ENCODE results near the gene ERF. TPM values are rescaled to one million over a fixed set of nuclear protein-coding genes. Genes with fewer than 3 reads are reported as not detected.
A peak's percentile ranks its signal among the peaks of the same experiment; 100 is the strongest.

The ERF gene
- total and polyA plus RNA-seq, 2 of the 4 experiments (the other 2 are of a cell fraction), result 5.2 to 32.4 TPM

DNA sequence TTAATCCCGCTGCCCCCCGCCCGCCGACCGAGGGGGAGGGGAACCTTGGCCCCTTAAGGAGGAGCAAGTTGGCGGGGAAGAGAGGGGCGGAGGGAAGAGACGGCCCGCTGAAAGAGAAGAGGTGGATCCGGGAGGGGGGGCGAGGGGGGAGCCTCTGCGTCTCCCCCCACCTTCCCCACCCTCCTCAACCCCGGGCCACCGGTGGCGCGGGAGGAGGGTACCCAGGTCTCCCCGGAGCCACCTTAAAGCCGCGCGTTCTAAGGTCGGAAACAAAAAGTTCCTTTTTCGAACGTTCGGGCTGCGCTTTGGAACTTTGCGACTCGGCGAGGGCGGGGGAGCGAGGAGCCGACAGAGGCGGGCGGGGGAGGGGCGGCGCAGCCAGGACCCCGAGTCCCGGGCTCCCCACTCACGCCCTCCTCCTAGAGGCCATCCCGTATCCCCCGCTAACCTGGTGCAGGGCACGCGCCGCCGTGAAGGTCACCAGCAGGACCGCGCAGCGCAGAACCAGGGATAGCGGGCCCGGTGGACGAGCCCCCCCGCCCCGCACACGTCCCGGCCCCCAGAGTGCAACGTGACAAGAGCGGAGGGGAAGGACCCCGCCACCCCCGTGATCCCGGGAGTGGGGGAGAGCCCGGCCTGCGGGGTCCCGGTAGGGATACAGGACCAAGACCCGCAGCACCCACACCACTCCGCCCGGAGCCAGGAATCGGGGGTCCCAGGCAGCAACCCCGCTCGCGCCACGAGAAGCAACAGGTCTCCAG, 659 bp downstream of the ERF start:
- Histone ChIP-seq H3K4me2 (ENCODE audit: low read depth, low read length) (peak overlapping the region; percentile 53), H3K4me1 (ENCODE audit: control insufficient read depth, insufficient read depth, low read length) (peaks cover 19% of the 10 kb centered on the region), H4K20me1 (ENCODE audit: insufficient read depth, low read length) (peaks cover 40% of the 10 kb centered on the region), H3K36me3 (ENCODE audit: control insufficient read depth, insufficient read depth, low read length) (peaks cover 8% of the 10 kb centered on the region), H3K27ac (ENCODE audit: insufficient read depth, low read length) (peak overlapping the region; percentile 100), H4K8ac (ENCODE audit: low read depth in 2 of 2, low read length in 2 of 2) (peak overlapping the region; percentile 59 to 75; a peak in 2 of 4 replicates), H3K79me1 (ENCODE audit: low read depth in 1 of 2, low read length in 2 of 2) (peaks cover 6 to 37% of the 10 kb centered on the region in 2 experiments), H2BK20ac (ENCODE audit: low read depth, low read length) (no peak overlapping the region), H3K23ac (ENCODE audit: low read depth, low read length) (peak overlapping the region; percentile 91), H3K27me3 (ENCODE audit: control insufficient read depth, insufficient read depth, low read length) (no peaks in the 10 kb centered on the region), H2BK5ac (ENCODE audit: low read depth, low read length, poor library complexity, severe bottlenecking) (peak overlapping the region; percentile 92), H4K5ac (ENCODE audit: low read depth, low read length) (peak overlapping the region; percentile 72), H2AFZ (replicated peaks; ENCODE audit: low read length, poor library complexity) (peak overlapping the region; percentile 74), H2AK5ac (ENCODE audit: low read depth, low read length) (peak overlapping the region; percentile 58), H3K14ac (replicated peaks; ENCODE audit: low read depth, low read length) (peak overlapping the region; percentile 81), H2BK120ac (ENCODE audit: low read depth, low read length) (peak overlapping the region; percentile 63; the same call in 1 of the 2 replicates), H3K9me3 (ENCODE audit: control insufficient read depth, insufficient read depth, low read length) (no peaks in the 10 kb centered on the region), H2BK15ac (ENCODE audit: low read depth, low read length) (no peak overlapping the region), H3K9me1 (ENCODE audit: insufficient read depth, low read length) (peaks cover 7% of the 10 kb centered on the region; the same call in 1 of the 2 replicates), H3K4me3 (ENCODE audit: insufficient read depth, low read depth, low read length) (peak overlapping the region; percentile 99), H3K4ac (ENCODE audit: low read depth, low read length) (peak overlapping the region; percentile 83), H3K56ac (ENCODE audit: extremely low read depth, insufficient read depth, low read length) (peak overlapping the region; percentile 73; the same call in 1 of the 2 replicates), H3K9ac (ENCODE audit: low read depth, low read length) (peak overlapping the region; percentile 98), H2AK9ac (replicated peaks; ENCODE audit: low read depth, low read length, poor library complexity) (peak overlapping the region; percentile 91), H3K18ac (ENCODE audit: low read depth, low read length) (peak overlapping the region; percentile 92), H4K91ac (ENCODE audit: insufficient read depth, low read depth, low read length) (peak overlapping the region; percentile 71)
- no TSS peak for BruUV-seq (replicated peaks)
- 0% methylated on average over 6 of the region's 70 CpGs; no CpG with 5 or more reads in 1 of the 2 experiments for WGBS, 2 experiments (ENCODE audit: extremely low coverage in 2 of 2, insufficient read length in 1 of 2)
- intact Hi-C loops (cut with micrococcal nuclease), result loop anchor here (2.0 kb wide), 1 partner anchor 27 kb away; no protein-coding TSS in a partner anchor
- DNase-seq (peak; percentile 32), ATAC-seq (ENCODE audit: low read depth) (peak; percentile 28)
- dilution Hi-C loops (cut with HindIII; ENCODE audit: low sequenced_read_pairs, unreplicated experiment), result no loop called here
- CTCF ChIA-PET, result no interaction called here
- POLR2A ChIA-PET (ENCODE audit: unreplicated experiment), result no interaction called here
- TF ChIP-seq SMC3 (IDR thresholded peaks at IDR 0.05; ENCODE audit: low read depth, low read length) (no peak), MAZ (IDR thresholded peaks at IDR 0.05; ENCODE audit: borderline replicate concordance, low read depth, low read length) (peak; percentile 73), CHD1 (IDR thresholded peaks at IDR 0.05; ENCODE audit: low read depth, low read length) (peak; percentile 48; the same call in 1 of the 2 replicates), BHLHE40 (IDR thresholded peaks at IDR 0.05; ENCODE audit: low read depth, low read length) (no peak)
- in situ Hi-C loops (cut with MboI; ENCODE audit: low sequenced_read_pairs), result no loop called here
